K562 (cell line): Measurements from ENCODE around the gene ZNF302. TPM values are rescaled to one million over a fixed set of nuclear protein-coding genes. Genes with fewer than 3 reads are reported as not detected.

Experiments used
- ATAC-seq: fragments of 200-7000 bp; cut with Tn5 transposase; 3 replicates; pipeline ENCODE4 v1.9.1; 2020; ENCODE audit warnings: moderate library complexity
- BruUV-seq: library from RNA; stranded (reverse); fragments of 400-500 nt; replicated peaks from 2 replicates; lab custom pipeline; 2021; lab: Mats Ljungman, UMichigan
- CTCF ChIA-PET: fragments of 300-600 bp; formaldehyde crosslinking; extraction: SDS; loops from one replicate; lab custom pipeline; 2021; ENCODE audit warnings: low intra/inter-chr PET ratio; lab: Yijun Ruan, JAX
- POLR2A ChIA-PET: fragments of 300-600, 350-650 bp; sonication (Branson Sonifier 250); formaldehyde crosslinking; extraction: SDS; loops from one replicate; lab custom pipeline; 2021; ENCODE audit warnings: antibody characterized with exemption, inconsistent platforms; lab: Yijun Ruan, JAX
- DNase-seq, 4 experiments: peaks; one replicate each; pipeline versions ENCODE4 v3.0.0 to v3.0.0-alpha.2; 2011 to 2018; ENCODE audit warnings: low spot score in 3 of 4, mixed read lengths in 3 of 4; ENCODE audit errors: extremely low read depth in 1 of 4
- FAIRE-seq: peaks from 2 replicates; lab custom pipeline; 2011; peaks lifted over from hg19 to GRCh38; lab: Jason Lieb, UNC
- H2AFZ ChIP-seq: 2 replicates; pipeline ENCODE4 v1.6.0; 2011; ENCODE audit warnings: low read depth, low read length, control low read depth, inconsistent platforms
- H3K27ac ChIP-seq: fragments of 200-600 bp; 3 replicates; pipeline ENCODE4 v1.8.0; 2011; ENCODE audit warnings: low read depth, mild to moderate bottlenecking, control low read depth, inconsistent platforms, low read length, moderate library complexity, mixed read lengths; ENCODE audit errors: extremely low read depth
- H3K27me3 ChIP-seq, 2 experiments: fragments of 300-600 bp in 1 of 2; 2 replicates in 1 of 2; 3 replicates in 1 of 2; pipeline versions ENCODE4 v1.6.0 to v1.8.0; 2011; ENCODE audit warnings: inconsistent platforms in 2 of 2, low read length in 2 of 2, mild to moderate bottlenecking in 1 of 2, mixed read lengths in 1 of 2, moderate library complexity in 1 of 2; ENCODE audit not compliant: control insufficient read depth in 2 of 2, insufficient read depth in 2 of 2
- H3K36me3 ChIP-seq: fragments of 300-600 bp; 3 replicates; pipeline ENCODE4 v1.8.0; 2011; ENCODE audit warnings: mild to moderate bottlenecking, low read length, inconsistent platforms; ENCODE audit not compliant: control insufficient read depth, insufficient read depth
- H3K4me1 ChIP-seq, 2 experiments: fragments of 200-600 bp in 1 of 2; replicated peaks in 1 of 2; 2 replicates in 1 of 2; 3 replicates in 1 of 2; pipeline versions ENCODE4 v1.5.1 to v1.8.0; 2011; ENCODE audit warnings: inconsistent platforms in 2 of 2, low read length in 2 of 2, mild to moderate bottlenecking in 1 of 2, mixed read lengths in 1 of 2, moderate library complexity in 1 of 2; ENCODE audit not compliant: control insufficient read depth in 2 of 2, insufficient read depth in 2 of 2
- H3K4me2 ChIP-seq: 2 replicates; pipeline ENCODE4 v1.6.1; 2011; ENCODE audit warnings: low read length, control low read depth, inconsistent platforms, mixed read lengths; ENCODE audit not compliant: insufficient read depth
- H3K4me3 ChIP-seq: fragments of 200-600 bp; sonication (generic), shearing (Covaris generic); 2 replicates; pipeline ENCODE4 v1.5.1; 2016; ENCODE audit warnings: control low read depth, inconsistent platforms
- H3K79me2 ChIP-seq: fragments of 200-600 bp; 3 replicates; pipeline ENCODE4 v1.8.0; 2011; ENCODE audit warnings: low read length, inconsistent platforms; ENCODE audit not compliant: control insufficient read depth, insufficient read depth
- H3K9ac ChIP-seq, 2 experiments: 2 replicates each; pipeline versions ENCODE4 v1.6.0 to v1.6.1; 2011; ENCODE audit warnings: low read depth in 2 of 2, low read length in 2 of 2, control low read depth in 1 of 2, inconsistent platforms in 1 of 2, mild to moderate bottlenecking in 1 of 2, mixed read lengths in 1 of 2; ENCODE audit not compliant: insufficient read depth in 1 of 2
- H3K9me1 ChIP-seq: one replicate; pipeline ENCODE4 v1.6.0; 2011; ENCODE audit warnings: inconsistent platforms, mild to moderate bottlenecking, low read length, moderate library complexity; ENCODE audit not compliant: control insufficient read depth, insufficient read depth
- H3K9me3 ChIP-seq: replicated peaks from 2 replicates; pipeline ENCODE4 v1.5.1; 2011; ENCODE audit warnings: low read depth, low read length, inconsistent platforms; ENCODE audit not compliant: control insufficient read depth, insufficient read depth
- H4K20me1 ChIP-seq: replicated peaks from 2 replicates; pipeline ENCODE4 v1.6.1; 2011; ENCODE audit warnings: low read length, inconsistent platforms, mixed read lengths; ENCODE audit not compliant: control insufficient read depth, insufficient read depth
- ARID1B ChIP-seq: fragments of 450-650 bp; IDR thresholded peaks from 2 replicates; pipeline ENCODE4 v1.6.1; 2016; ENCODE audit warnings: antibody characterized with exemption, mild to moderate bottlenecking, inconsistent platforms
- ASH1L ChIP-seq: fragments of 450-650 bp; IDR thresholded peaks from 2 replicates; pipeline ENCODE4 v1.6.1; 2018; ENCODE audit warnings: borderline replicate concordance, mild to moderate bottlenecking, low read depth; ENCODE audit not compliant: partially characterized antibody
- COPS2 ChIP-seq: fragments of 450-650 bp; conservative IDR thresholded peaks from 2 replicates; pipeline ENCODE4 v1.6.1; 2016; ENCODE audit warnings: mild to moderate bottlenecking, moderate library complexity
- KLF16 ChIP-seq: IDR thresholded peaks from 2 replicates; pipeline ENCODE4 v1.6.1; 2016; ENCODE audit warnings: antibody characterized with exemption
- NR2F6 ChIP-seq: fragments of 450-650 bp; formaldehyde crosslinking; IDR thresholded peaks from 2 replicates; pipeline ENCODE4 v1.4.0; 2020; ENCODE audit warnings: mild to moderate bottlenecking
- PML ChIP-seq: IDR thresholded peaks from 2 replicates; pipeline ENCODE4 v1.6.1; 2012; ENCODE audit warnings: low read length, inconsistent platforms
- RAD21 ChIP-seq, 2 experiments: fragments of 250-450 bp in 1 of 2; fragments of 450-650 bp in 1 of 2; sonication (Bioruptor Pico) in 1 of 2; formaldehyde crosslinking in 1 of 2; IDR thresholded peaks in 1 of 2; conservative IDR thresholded peaks in 1 of 2; 2 replicates each; pipeline versions ENCODE4 v1.4.0 to v1.8.0; 2020 to 2022; ENCODE audit warnings: mild to moderate bottlenecking in 2 of 2, moderate library complexity in 1 of 2
- RBFOX2 ChIP-seq: fragments of 200-400 bp; formaldehyde crosslinking; IDR thresholded peaks from 2 replicates; pipeline ENCODE4 v1.6.1; 2017; ENCODE audit warnings: low read depth, mild to moderate bottlenecking, low read length, moderate library complexity
- ZNF384 ChIP-seq: IDR thresholded peaks from 2 replicates; pipeline ENCODE4 v1.6.1; 2012; ENCODE audit warnings: low read depth, low read length, improper control_type of control experiment
- WGBS: fragments of 100-300 bp; shearing (Covaris generic); methylation state at CpG from one replicate; pipeline ENCODE4 v1.1.6; 2016; ENCODE audit warnings: low coverage, mixed read lengths; ENCODE audit not compliant: insufficient coverage; ENCODE audit errors: missing lambda C conversion rate; 5-methylcytosine and 5-hydroxymethylcytosine counted together
- in situ Hi-C: fragments of 300-500 bp; cut with MboI; formaldehyde crosslinking; loops from 4 replicates; pipeline ENCODE4 v1.15.0; 2018; ENCODE audit warnings: inconsistent platforms, mixed read lengths
- intact Hi-C: fragments of 100-400 bp; cut with micrococcal nuclease; formaldehyde crosslinking; loops from 2 replicates; pipeline ENCODE4 v1.14.2; 2022
- polyA plus RNA-seq, 8 experiments: library from polyadenylated mRNA; depleted of rRNA in 4 of 8; stranded (reverse) in 5 of 8; unstranded in 3 of 8; fragments of >200 nt; fragmentation: Nextera tagmentation in 2 of 8; fragmentation: Illumina TruSeq in 1 of 8; extraction: Ambion mirVana in 2 of 8; extraction: Trizol in 1 of 8; gene quantifications; 2 replicates each; pipeline versions ENCODE4 v1.2.1 to v1.2.3, GENCODE V29; 2011 to 2014; ENCODE audit warnings: inconsistent platforms in 1 of 8, missing spikeins in 1 of 8
- total RNA-seq, 7 experiments: library from RNA; depleted of rRNA in 6 of 7; stranded (reverse); fragments of >200 nt in 6 of 7; fragmentation: Illumina TruSeq in 2 of 7; extraction: Trizol in 2 of 7; gene quantifications; 2 replicates each; pipeline versions ENCODE4 v1.2.1 to v1.2.3, GENCODE V29; 2011 to 2021; ENCODE audit warnings: low replicate concordance in 1 of 7
- TF ChIP-seq, protein P1 (sequence below): fragments of 250-450 bp; sonication (Bioruptor Pico); IDR thresholded peaks from 2 replicates; pipeline ENCODE4 v1.4.0; 2020; ENCODE audit warnings: mild to moderate bottlenecking, moderate library complexity

ZNF302 gene
- total and polyA plus RNA-seq, 9 of the 15 experiments (the other 6 are each of a cell fraction or from before 2014, with no cell fraction given), result 0.08 to 1.0 (median 0.27) TPM; not detected in 1

- ChIA-PET POLR2A (interaction anchor here (0.7 kb wide), 1 partner anchor 40 kb away, joined by 3 read pairs; no protein-coding TSS in a partner anchor), CTCF (no interaction called here)
- H3K27me3 ChIP-seq, result no peaks in the 10 kb centered on the region
- H2AFZ ChIP-seq, result no peak overlapping the region
- DNase-seq (no peak), FAIRE-seq (no peak), ATAC-seq (no peak)
- H3K27ac ChIP-seq, result no peak overlapping the region
- no peaks in the 10 kb centered on the region for H3K4me1 ChIP-seq
- H3K4me3 ChIP-seq, result no peak overlapping the region
- H4K20me1 ChIP-seq, result no peaks in the 10 kb centered on the region
- in situ Hi-C loops (no loop called here), intact Hi-C loops (no loop called here)
- no peak overlapping the region for H3K9ac ChIP-seq
- no peak overlapping the region for H3K4me2 ChIP-seq
- 0% methylated on average over 2 of the region's 2 CpGs for WGBS
- no peaks in the 10 kb centered on the region for H3K9me1 ChIP-seq
- TF ChIP-seq KLF16, result no peak
- no peak for TF ChIP-seq ZNF384
- TF ChIP-seq ARID1B, result no peak
- H3K9me3 ChIP-seq, result no peaks in the 10 kb centered on the region
- no peaks in the 10 kb centered on the region for H3K36me3 ChIP-seq
- H3K79me2 ChIP-seq, result no peaks in the 10 kb centered on the region
- BruUV-seq, result no TSS peak
These were observed 43.7 kb upstream of the ZNF302 start for GRCh38 chr19:34633802-34634201.

- 0% methylated on average over 4 of the region's 4 CpGs for WGBS
- no peaks in the 10 kb centered on the region for H3K9me1 ChIP-seq
- H3K4me2 ChIP-seq, result no peak overlapping the region
- peak; percentile 75 for FAIRE-seq
- H3K4me1 ChIP-seq, result no peaks in the 10 kb centered on the region
- no peaks in the 10 kb centered on the region for H3K27me3 ChIP-seq
- H3K27ac ChIP-seq, result no peak overlapping the region
- H2AFZ ChIP-seq, result no peak overlapping the region
- BruUV-seq, result no TSS peak
- H3K9me3 ChIP-seq, result no peaks in the 10 kb centered on the region
- intact Hi-C loops (loop anchor here (1.0 kb wide), 1 partner anchor 73 kb away; no protein-coding TSS in a partner anchor), in situ Hi-C loops (loop anchor here (5.0 kb wide), 1 partner anchor 73 kb away; no protein-coding TSS in a partner anchor)
- POLR2A ChIA-PET, result interaction anchor here (0.8 kb wide), 1 partner anchor 22 kb away, joined by 3 read pairs; no protein-coding TSS in a partner anchor
- no peaks in the 10 kb centered on the region for H4K20me1 ChIP-seq
- no peak overlapping the region for H3K4me3 ChIP-seq
- H3K36me3 ChIP-seq, result no peaks in the 10 kb centered on the region
- H3K79me2 ChIP-seq, result no peaks in the 10 kb centered on the region
- CTCF ChIA-PET, result interaction anchor here (0.6 to 2.5 kb wide), 4 partner anchors 73 to 861 kb away, joined by 3 to 14 read pairs (median 3); no protein-coding TSS in a partner anchor
- peak; percentile 86 for ATAC-seq
- H3K9ac ChIP-seq, result no peak overlapping the region
- peak; percentile 39 to 80 (median 52) for DNase-seq
- TF ChIP-seq NR2F6 (CRISPR knock-in tag) (no peak), PML (no peak), ASH1L (no peak), COPS2 (no peak), RAD21 (CRISPR knock-in tag; conservative IDR thresholded peaks at IDR 0.05 in 1 of 2, IDR thresholded peaks at IDR 0.05 in 1 of 2) (peak; percentile 54 to 84), RBFOX2 (no peak)
- TF ChIP-seq, protein P1, sequence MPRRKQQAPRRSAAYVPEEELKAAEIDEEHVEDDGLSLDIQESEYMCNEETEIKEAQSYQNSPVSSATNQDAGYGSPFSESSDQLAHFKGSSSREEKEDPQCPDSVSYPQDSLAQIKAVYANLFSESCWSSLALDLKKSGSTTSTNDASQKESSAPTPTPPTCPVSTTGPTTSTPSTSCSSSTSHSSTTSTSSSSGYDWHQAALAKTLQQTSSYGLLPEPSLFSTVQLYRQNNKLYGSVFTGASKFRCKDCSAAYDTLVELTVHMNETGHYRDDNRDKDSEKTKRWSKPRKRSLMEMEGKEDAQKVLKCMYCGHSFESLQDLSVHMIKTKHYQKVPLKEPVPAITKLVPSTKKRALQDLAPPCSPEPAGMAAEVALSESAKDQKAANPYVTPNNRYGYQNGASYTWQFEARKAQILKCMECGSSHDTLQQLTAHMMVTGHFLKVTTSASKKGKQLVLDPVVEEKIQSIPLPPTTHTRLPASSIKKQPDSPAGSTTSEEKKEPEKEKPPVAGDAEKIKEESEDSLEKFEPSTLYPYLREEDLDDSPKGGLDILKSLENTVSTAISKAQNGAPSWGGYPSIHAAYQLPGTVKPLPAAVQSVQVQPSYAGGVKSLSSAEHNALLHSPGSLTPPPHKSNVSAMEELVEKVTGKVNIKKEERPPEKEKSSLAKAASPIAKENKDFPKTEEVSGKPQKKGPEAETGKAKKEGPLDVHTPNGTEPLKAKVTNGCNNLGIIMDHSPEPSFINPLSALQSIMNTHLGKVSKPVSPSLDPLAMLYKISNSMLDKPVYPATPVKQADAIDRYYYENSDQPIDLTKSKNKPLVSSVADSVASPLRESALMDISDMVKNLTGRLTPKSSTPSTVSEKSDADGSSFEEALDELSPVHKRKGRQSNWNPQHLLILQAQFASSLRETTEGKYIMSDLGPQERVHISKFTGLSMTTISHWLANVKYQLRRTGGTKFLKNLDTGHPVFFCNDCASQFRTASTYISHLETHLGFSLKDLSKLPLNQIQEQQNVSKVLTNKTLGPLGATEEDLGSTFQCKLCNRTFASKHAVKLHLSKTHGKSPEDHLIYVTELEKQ (CRISPR knock-in tag), result no peak
These were observed 37.9 kb upstream of the ZNF302 start for GRCh38 chr19:34639491-34640085.
